Endothelial cell of umbilical vein (primary cell): ENCODE results near the gene FRYL.

Source experiments
- EZH2 ChIP-seq: IDR thresholded peaks from 2 replicates; pipeline ENCODE4 v1.6.1; 2012; ENCODE audit warnings: borderline replicate concordance, low read depth, mild to moderate bottlenecking, moderate library complexity, low read length, inconsistent platforms; ENCODE audit not compliant: severe bottlenecking
- GATA2 ChIP-seq: IDR thresholded peaks from 2 replicates; pipeline ENCODE4 v1.7.0; 2011; ENCODE audit warnings: low read depth, mild to moderate bottlenecking, moderate library complexity, mixed read lengths, low read length; ENCODE audit not compliant: insufficient read length, insufficient read depth
- MAX ChIP-seq: IDR thresholded peaks from 2 replicates; pipeline ENCODE4 v1.6.1; 2011; ENCODE audit not compliant: insufficient read depth, insufficient read length
- MYC ChIP-seq: IDR thresholded peaks from one replicate; pipeline ENCODE4 v1.6.1; 2011; ENCODE audit warnings: mild to moderate bottlenecking, low read depth, low read length
- POLR2A ChIP-seq: IDR thresholded peaks from 2 replicates; pipeline ENCODE4 v1.6.1; 2012; ENCODE audit warnings: low read depth, mild to moderate bottlenecking, control low read depth, low read length
- POLR2AphosphoS5 ChIP-seq: IDR thresholded peaks from 2 replicates; pipeline ENCODE4 v1.6.1; 2012; ENCODE audit warnings: low read depth, mild to moderate bottlenecking, control low read depth, low read length, moderate library complexity; ENCODE audit not compliant: insufficient read depth
- TF ChIP-seq, protein P1 (sequence below), 2 donors: IDR thresholded peaks; 1 replicate in 1 of 2; 2 replicates in 1 of 2; pipeline ENCODE4 v1.5.1; 2011; ENCODE audit warnings: low read length in 2 of 2, mild to moderate bottlenecking in 2 of 2, moderate library complexity in 2 of 2, control low read depth in 1 of 2, inconsistent platforms in 1 of 2, low read depth in 1 of 2; ENCODE audit not compliant: insufficient read depth in 1 of 2; ENCODE audit errors: extremely low read depth in 1 of 2

- TF ChIP-seq, protein P1, sequence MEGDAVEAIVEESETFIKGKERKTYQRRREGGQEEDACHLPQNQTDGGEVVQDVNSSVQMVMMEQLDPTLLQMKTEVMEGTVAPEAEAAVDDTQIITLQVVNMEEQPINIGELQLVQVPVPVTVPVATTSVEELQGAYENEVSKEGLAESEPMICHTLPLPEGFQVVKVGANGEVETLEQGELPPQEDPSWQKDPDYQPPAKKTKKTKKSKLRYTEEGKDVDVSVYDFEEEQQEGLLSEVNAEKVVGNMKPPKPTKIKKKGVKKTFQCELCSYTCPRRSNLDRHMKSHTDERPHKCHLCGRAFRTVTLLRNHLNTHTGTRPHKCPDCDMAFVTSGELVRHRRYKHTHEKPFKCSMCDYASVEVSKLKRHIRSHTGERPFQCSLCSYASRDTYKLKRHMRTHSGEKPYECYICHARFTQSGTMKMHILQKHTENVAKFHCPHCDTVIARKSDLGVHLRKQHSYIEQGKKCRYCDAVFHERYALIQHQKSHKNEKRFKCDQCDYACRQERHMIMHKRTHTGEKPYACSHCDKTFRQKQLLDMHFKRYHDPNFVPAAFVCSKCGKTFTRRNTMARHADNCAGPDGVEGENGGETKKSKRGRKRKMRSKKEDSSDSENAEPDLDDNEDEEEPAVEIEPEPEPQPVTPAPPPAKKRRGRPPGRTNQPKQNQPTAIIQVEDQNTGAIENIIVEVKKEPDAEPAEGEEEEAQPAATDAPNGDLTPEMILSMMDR (IDR thresholded peaks at IDR 0.05; ENCODE audit: extremely low read depth in 1 of 2, insufficient read depth in 1 of 2, low read depth in 1 of 2, low read length in 2 of 2): no peak
- TF ChIP-seq POLR2AphosphoS5: no peak
- TF ChIP-seq EZH2: no peak
- TF ChIP-seq POLR2A: no peak
- no peak for TF ChIP-seq MAX
- TF ChIP-seq MYC: no peak
- TF ChIP-seq GATA2: no peak
Observed at GRCh38 chr4:48539597-48539996, 240.5 kb downstream of the FRYL start.
